DMS79 treated with DMSO at 0.1 percent for 48 hours (cell line): Measurements from ENCODE around the gene REPS2.
"Not testable (repeated sequence)": the region's sequence is repeated elsewhere in the genome, so short reads cannot be mapped to it uniquely, and the experiment has no call there.

Experiments used
- DNase-seq: peaks from one replicate; lab custom pipeline; 2025; lab: John Stamatoyannopoulos, UW

Gene REPS2

GRCh38 chrX:16963216-16963615 is 16.8 kb downstream of the REPS2 start:
- DNase-seq, result no peak

DNA sequence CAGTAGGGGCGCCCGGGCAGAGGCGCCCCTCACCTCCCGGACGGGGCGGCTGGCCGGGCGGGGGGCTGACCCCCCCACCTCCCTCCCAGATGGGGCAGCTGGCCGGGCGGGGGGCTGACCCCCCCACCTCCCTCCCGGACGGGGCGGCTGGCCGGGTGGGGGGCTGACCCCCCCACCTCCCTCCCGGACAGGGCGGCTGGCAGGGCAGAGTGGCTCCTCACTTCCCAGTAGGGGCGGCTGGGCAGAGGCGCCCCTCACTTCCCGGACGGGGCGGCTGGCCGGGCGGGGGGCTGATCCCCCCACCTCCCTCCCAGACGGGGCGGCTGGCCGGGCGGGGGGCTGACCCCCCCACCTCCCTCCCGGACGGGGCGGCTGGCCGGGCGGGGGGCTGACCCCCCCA is 18.5 kb downstream of the REPS2 start:
- not testable (repeated sequence) for DNase-seq

DNA sequence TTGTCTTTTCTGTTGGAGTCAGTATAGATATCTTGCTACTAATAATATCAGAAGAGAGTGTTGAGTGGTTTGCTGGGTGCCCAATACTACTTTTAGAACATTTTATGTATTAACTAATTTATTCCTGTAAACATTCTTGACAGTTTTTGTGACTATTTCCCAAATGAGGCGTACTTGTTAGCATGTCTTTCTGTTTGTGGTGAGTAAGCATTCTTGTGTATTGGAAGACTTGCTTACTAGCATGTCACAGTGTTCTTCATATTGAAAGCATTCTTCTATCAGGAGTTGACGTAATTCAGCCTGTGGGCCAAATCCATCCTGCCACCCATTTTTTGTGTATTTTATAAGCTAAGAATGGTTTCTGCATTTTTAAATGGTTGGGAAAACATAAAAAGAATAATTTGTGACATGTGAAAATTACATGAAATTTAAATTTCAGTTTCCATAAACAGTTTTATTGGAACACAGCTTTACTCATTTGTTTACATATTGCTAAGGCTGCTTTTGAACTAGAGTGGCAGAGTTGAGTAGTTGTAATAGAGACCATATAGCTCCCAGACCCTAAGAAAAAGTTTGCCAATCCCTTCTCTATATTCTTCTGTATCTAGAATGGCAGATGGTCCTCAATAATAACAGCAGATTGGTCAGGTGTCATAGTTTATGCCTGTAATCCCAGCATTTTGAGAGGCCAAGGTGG is 20.4 kb downstream of the REPS2 start:
- no peak for DNase-seq

GRCh38 chrX:16968753-16969152 is 22.3 kb downstream of the REPS2 start:
- not testable (repeated sequence) for DNase-seq

DNA sequence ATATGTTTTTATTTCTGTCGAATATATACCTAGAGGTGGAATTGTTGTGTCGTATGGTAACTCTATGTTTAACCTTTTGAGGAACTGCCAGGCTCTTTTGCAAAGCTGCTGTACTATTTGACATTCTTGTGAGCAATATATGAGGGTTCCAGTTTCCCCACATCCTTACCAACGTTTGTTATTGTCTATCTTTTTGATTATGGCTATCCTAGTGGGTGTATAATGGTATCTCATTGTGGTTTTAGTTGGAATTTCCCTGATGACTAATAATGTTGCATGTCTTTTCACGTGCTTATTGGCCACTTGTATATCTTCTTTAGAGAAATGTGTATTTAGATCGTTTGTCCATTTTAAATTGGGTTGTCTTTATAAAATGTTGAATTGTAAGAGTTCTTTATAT is 24.5 kb downstream of the REPS2 start:
- no peak for DNase-seq

- no peak for DNase-seq
These were observed 25.2 kb downstream of the REPS2 start for GRCh38 chrX:16971694-16972093.

DNA sequence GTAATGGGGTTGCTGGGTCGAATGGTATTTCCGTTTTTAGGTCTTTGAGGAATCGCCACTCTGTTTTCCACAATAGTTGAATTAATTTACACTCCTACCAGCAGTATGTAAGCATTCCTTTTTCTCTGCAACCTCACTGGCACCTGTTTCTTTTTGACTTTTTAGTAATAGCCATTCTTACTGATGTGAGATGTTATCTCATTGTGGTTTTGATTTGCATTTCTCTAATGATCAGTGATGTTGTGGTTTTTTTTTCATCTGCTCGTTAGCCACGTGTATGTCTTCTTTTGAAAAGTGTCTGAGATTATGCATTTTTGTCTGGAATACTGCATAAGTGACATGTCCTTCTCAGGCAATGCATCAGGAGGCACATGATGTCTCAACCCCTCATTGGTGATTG is 28.8 kb downstream of the REPS2 start:
- no peak for DNase-seq

DNA sequence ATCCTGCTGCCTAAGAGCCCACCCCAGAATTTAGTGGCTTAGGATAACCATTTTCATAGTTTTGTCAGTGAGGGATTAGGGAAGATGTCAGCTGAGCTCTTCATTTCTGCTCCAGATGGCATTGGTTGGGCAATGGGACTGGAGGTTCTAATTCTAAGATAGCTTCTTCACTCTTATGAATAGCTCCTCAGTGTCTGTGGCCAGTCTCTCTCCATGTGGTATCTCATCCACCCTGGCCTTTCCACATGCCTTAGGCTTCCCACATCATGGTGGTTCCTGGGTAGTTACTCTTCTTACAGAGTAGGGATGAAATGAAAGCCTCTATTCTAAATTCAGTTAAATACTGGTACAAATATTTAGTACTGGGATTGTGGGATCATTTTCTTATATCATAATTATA is 31.3 kb downstream of the REPS2 start:
- DNase-seq, result no peak

DNA sequence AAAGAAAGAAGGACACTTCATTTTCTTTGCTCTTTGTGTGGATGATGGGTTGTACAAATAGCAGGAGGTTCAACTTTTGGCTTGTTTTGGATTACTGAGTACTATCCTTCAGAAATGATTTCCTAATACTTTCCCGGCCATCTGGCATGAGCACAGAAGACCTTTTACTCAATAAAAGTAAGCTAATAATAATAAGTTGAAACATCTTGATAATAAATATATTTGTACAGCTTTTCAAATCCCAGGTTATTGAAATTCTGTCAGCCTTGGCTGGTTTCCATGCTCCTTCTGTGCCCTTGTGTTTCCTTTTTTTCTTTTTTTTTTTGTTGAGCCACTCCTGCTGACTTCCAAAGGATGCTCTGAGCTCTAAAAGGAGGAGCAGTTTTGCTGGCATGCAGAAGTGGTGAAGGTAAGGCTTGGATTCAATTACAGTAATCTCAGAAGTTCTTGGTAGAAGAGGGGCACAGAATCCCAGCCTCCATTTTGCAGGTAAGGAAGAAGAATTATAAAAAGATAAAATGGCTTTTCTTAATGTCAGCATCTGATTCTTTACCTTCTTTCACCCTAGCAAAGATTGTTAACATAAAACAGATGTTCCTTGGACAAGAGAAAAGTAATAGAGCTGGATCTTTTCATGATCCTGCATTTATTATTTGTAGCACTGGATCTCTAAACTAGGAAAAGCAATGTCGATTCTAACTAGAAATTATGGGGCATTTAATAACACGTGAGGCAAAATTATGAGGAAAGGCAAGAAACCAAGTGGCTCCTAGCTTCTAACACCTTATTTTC is 31.9 kb downstream of the REPS2 start:
- DNase-seq, result no peak

- DNase-seq, result no peak
These were observed 32.8 kb downstream of the REPS2 start for GRCh38 chrX:16979226-16979625.

DNA sequence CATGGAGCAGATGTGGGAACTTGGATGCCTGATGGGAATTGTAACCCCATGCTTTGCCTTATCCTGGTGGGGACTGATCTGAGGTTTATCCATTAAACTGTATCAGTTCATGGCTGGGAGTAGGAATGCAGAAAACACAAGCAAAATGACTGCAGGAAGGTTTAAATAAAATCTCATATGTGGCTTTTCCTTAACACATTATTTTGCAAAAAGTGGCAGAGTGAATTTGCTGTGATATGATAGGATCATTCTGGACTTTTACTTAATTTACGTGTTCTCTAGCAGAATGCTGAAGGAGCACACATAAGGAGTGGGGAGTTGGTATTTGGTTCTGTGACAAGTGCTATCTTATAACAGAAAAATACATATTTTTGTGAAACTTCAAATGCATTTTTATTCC is 34.8 kb downstream of the REPS2 start:
- no peak for DNase-seq

- DNase-seq, result no peak
These were observed 35.5 kb downstream of the REPS2 start for GRCh38 chrX:16981980-16982379.

DNA sequence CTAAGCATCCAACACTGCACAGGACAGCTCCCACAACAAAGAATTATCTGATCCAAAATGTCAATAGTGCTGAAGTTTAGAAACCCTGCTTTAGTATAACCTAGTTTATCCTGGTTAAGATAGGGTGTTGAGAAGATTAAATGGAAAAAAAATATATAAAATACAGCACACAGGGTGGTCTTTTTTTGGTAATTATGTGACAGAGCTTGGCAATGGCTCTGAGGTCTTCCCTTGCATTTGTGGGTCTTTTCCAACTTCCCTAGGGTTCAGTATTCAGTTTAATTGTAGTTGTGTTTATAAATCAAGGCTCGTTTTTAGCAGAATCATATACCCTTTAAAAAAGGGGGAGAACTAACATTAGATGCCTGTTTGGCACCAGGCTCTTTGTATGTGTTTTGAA is 36.6 kb downstream of the REPS2 start:
- no peak for DNase-seq

GRCh38 chrX:16985286-16985685 is 38.8 kb downstream of the REPS2 start:
- no peak for DNase-seq

DNA sequence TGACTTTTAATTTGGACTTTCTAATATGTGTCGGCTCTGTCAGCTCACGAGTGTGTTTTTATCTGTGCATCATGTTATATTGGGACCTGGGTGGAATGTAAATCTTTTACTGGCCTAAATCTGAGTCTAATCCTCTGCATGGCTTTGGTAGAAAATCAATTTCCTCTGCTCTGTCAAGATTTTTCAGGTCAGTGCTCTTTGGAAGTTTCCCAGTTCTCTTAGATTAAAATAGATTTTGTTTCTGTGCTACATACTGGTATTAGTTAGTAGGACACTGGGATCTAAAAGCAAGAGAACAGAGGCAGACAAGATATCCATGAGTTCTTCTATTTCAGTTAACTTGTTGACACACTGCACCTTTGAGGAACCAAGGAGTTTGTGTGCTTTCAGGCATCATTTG is 39.7 kb downstream of the REPS2 start:
- no peak for DNase-seq

DNA sequence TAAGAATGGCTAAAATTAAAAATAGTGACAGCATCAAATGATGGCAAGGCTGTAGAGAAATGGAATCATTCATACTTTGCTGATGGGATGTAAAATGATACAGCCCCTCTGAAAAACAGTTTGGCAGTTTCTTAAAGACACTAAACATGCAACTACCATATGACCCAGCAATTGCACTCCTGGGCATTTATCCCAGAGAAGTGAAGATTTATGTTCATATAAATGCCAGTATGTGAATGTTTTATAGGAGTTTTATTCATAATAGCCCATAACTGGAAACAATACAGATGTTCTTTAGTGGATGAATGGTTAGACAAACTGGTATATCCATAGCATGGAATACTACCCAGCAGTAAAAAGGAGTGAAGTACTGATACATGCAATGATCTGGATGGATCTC is 43.3 kb downstream of the REPS2 start:
- DNase-seq, result no peak

DNA sequence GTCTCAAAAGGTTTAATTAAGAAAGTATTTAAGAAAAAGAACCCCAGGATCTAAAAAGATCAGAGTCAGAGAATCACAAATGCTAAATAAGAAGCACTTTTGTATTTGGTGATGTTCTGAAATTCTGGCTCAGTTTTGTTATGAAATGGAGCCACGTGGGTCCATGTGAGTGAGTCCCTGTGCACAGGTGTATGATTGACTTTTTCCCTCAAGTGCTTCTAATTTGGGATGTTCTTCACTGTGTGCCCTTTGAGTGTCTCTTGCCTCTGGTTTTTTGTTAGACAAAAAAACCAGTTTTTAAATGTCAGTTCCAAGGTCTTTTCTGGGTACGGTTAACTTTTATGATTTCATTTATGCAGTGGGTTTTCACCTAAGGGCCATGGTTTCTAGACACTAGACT is 44.4 kb downstream of the REPS2 start:
- DNase-seq, result no peak

DNA sequence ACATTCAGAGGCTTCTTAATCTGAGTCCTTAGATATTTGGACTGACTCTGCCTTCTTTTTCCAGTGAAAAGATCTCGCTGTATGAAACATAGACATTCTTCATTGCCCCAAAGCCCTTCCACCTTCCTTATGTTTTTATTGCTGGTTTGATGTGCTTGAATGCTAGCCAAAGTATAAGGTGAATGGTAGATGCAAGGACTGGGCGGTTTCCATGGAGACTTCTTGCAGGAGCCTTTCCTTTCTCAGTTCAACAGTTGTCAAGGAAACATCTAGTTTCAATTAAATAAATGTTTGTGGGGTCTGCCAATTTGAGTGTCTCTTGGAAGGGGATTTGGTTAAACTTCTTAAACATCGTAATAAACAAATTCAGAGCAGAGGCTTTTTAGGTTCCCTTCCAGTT is 46.0 kb downstream of the REPS2 start:
- DNase-seq, result no peak

GRCh38 chrX:16992951-16993350 is 46.5 kb downstream of the REPS2 start:
- no peak for DNase-seq

- no peak for DNase-seq
These were observed 47.4 kb downstream of the REPS2 start for GRCh38 chrX:16993791-16994318.

DNA sequence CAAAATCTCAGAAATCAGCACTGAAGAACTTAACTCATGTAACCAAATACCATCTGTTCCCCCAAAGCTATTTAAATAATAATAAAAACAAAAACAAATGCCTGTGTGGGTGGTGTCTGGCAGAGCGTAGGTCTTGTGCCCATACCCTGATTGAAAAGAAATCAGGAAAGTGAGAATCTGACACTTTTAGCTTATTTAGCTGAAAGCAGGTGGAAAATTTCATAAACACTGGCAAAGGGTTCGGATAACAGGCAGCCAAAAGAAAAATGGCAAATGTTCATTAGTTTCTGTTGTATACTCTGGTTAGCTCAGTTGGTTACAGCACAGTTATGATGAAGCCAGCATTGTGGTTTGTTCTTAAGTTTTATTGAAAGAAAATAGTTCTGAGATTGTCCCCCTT is 48.3 kb downstream of the REPS2 start:
- no peak for DNase-seq

- no peak for DNase-seq
These were observed 50.9 kb downstream of the REPS2 start for GRCh38 chrX:16997313-16997712.

- no peak for DNase-seq
These were observed 52.8 kb downstream of the REPS2 start for GRCh38 chrX:16999275-16999674.

- no peak for DNase-seq
These were observed 54.3 kb downstream of the REPS2 start for GRCh38 chrX:17000751-17001150.
